CD8-positive, alpha-beta memory T cell (primary cell): Measurements from ENCODE around the gene TRIP10. TPM values are rescaled to one million over a fixed set of nuclear protein-coding genes. Genes with fewer than 3 reads are reported as not detected.
"Not testable (repeated sequence)": the region's sequence is repeated elsewhere in the genome, so short reads cannot be mapped to it uniquely, and the experiment has no call there.

Experiments used
- CTCF ChIA-PET: fragments of 350-600 bp; sonication (Branson Sonifier 250); formaldehyde crosslinking; loops from one replicate; lab custom pipeline; 2021; ENCODE audit warnings: antibody characterized with exemption; lab: Charles Lee
- POLR2A ChIA-PET: fragments of 350-600 bp; sonication (Branson Sonifier 250); formaldehyde crosslinking; loops from one replicate; lab custom pipeline; 2021; ENCODE audit warnings: antibody characterized with exemption; lab: Charles Lee
- DNase-seq, 5 donors: peaks; one replicate each; pipeline versions ENCODE4 v3.0.0 to v3.0.0-alpha.2; 2020 to 2022; ENCODE audit warnings: mixed read lengths in 1 of 5
- H3K27ac ChIP-seq: one replicate; pipeline ENCODE4 v1.7.0; 2013; ENCODE audit warnings: low read depth, mild to moderate bottlenecking, low read length, moderate library complexity
- H3K27me3 ChIP-seq: 2 replicates; pipeline ENCODE4 v1.7.0; 2013; ENCODE audit warnings: low read length, mild to moderate bottlenecking; ENCODE audit not compliant: insufficient read depth, poor library complexity, severe bottlenecking
- H3K36me3 ChIP-seq: 2 replicates; pipeline ENCODE4 v1.7.0; 2013; ENCODE audit warnings: mild to moderate bottlenecking, low read length, moderate library complexity; ENCODE audit not compliant: insufficient read depth
- H3K4me1 ChIP-seq: 2 replicates; pipeline ENCODE4 v1.7.0; 2013; ENCODE audit warnings: mild to moderate bottlenecking, low read length, moderate library complexity; ENCODE audit not compliant: insufficient read depth
- H3K4me3 ChIP-seq: 2 replicates; pipeline ENCODE4 v1.7.0; 2013; ENCODE audit warnings: mild to moderate bottlenecking, low read length
- H3K9me3 ChIP-seq: 2 replicates; pipeline ENCODE4 v1.7.0; 2013; ENCODE audit warnings: mild to moderate bottlenecking, low read length
- H3K27ac Mint-ChIP-seq, 8 donors: one replicate each; pipeline ENCODE4 v1.8.0; 2020 to 2021; ENCODE audit warnings: mixed read lengths in 8 of 8, mild to moderate bottlenecking in 6 of 8, inconsistent platforms in 3 of 8, moderate library complexity in 3 of 8
- H3K27me3 Mint-ChIP-seq, 2 donors: one replicate each; pipeline ENCODE4 v1.8.0; 2020 to 2021; ENCODE audit warnings: mixed read lengths in 2 of 2, mild to moderate bottlenecking in 1 of 2, moderate library complexity in 1 of 2
- H3K36me3 Mint-ChIP-seq, 3 donors: one replicate each; pipeline ENCODE4 v1.8.0; 2020 to 2021; ENCODE audit warnings: mixed read lengths in 3 of 3, inconsistent platforms in 1 of 3, mild to moderate bottlenecking in 1 of 3
- H3K4me1 Mint-ChIP-seq, 3 donors: one replicate each; pipeline ENCODE4 v1.8.0; 2020 to 2021; ENCODE audit warnings: mixed read lengths in 3 of 3, inconsistent platforms in 1 of 3, mild to moderate bottlenecking in 1 of 3
- H3K4me3 Mint-ChIP-seq, 7 donors: one replicate each; pipeline ENCODE4 v1.8.0; 2020 to 2021; ENCODE audit warnings: mixed read lengths in 7 of 7, mild to moderate bottlenecking in 6 of 7, moderate library complexity in 4 of 7, inconsistent platforms in 2 of 7
- H3K9me3 Mint-ChIP-seq, 5 donors: one replicate each; pipeline ENCODE4 v1.8.0; 2020 to 2022; ENCODE audit warnings: mixed read lengths in 5 of 5, mild to moderate bottlenecking in 3 of 5, moderate library complexity in 2 of 5, inconsistent platforms in 1 of 5
- polyA plus RNA-seq: library from polyadenylated mRNA; unstranded; fragments of 300-500 nt; fragmentation: Illumina TruSeq; gene quantifications from one replicate; pipeline ENCODE4 v1.2.3, GENCODE V29; 2021
- total RNA-seq, 2 experiments: library from RNA; stranded (reverse); gene quantifications; one replicate each; pipeline ENCODE4 v1.2.3, GENCODE V29; 2021

TRIP10 gene
- total and polyA plus RNA-seq, 3 experiments from 2014 or later, result 2.0 to 47.8 (median 44.6) TPM

- peaks cover 24% of the 10 kb centered on the region for H3K4me1 ChIP-seq
- H3K4me3 ChIP-seq, result no peak overlapping the region
- Mint-ChIP-seq H3K4me1 (peaks cover 9 to 23% (median 13%) of the 10 kb centered on the region in 3 donors), H3K27ac (peak overlapping the region in 3 of 8 donors; percentile 31 to 76 (median 50)), H3K27me3 (no peaks in the 10 kb centered on the region), H3K36me3 (peaks cover 0 to 36% (median 7%) of the 10 kb centered on the region in 3 donors), H3K4me3 (peak overlapping the region in 1 of 7 donors; percentile 84), H3K9me3 (no peaks in the 10 kb centered on the region)
- H3K27me3 ChIP-seq, result no peaks in the 10 kb centered on the region
- POLR2A ChIA-PET, result no interaction called here
- H3K9me3 ChIP-seq, result no peaks in the 10 kb centered on the region
- CTCF ChIA-PET, result interaction anchor here (1.1 kb wide), 1 partner anchor 118 kb away, joined by 5 read pairs; no protein-coding TSS in a partner anchor
- H3K27ac ChIP-seq, result no peak overlapping the region
- DNase-seq, result no peak
- peaks cover 5% of the 10 kb centered on the region for H3K36me3 ChIP-seq
Observed at GRCh38 chr19:6743714-6744380, 4.4 kb downstream of the TRIP10 start.

- peak overlapping the region in 1 of 7 donors; percentile 84 for H3K4me3 Mint-ChIP-seq
- H3K36me3 Mint-ChIP-seq, result peaks cover 0 to 41% (median 10%) of the 10 kb centered on the region in 3 donors
- POLR2A ChIA-PET, result no interaction called here
- peak overlapping the region in 1 of 8 donors; percentile 31 for H3K27ac Mint-ChIP-seq
- no peaks in the 10 kb centered on the region for H3K9me3 Mint-ChIP-seq
- no peak overlapping the region for H3K27ac ChIP-seq
- no peak for DNase-seq
- no peak overlapping the region for H3K4me3 ChIP-seq
- H3K9me3 ChIP-seq, result no peaks in the 10 kb centered on the region
- H3K27me3 Mint-ChIP-seq, result no peaks in the 10 kb centered on the region
- H3K27me3 ChIP-seq, result no peaks in the 10 kb centered on the region
- peaks cover 5% of the 10 kb centered on the region for H3K36me3 ChIP-seq
- CTCF ChIA-PET, result interaction anchor here (1.1 kb wide), 1 partner anchor 118 kb away, joined by 5 read pairs; no protein-coding TSS in a partner anchor
- H3K4me1 ChIP-seq, result peaks cover 19% of the 10 kb centered on the region
- H3K4me1 Mint-ChIP-seq, result peaks cover 4 to 17% (median 7%) of the 10 kb centered on the region in 3 donors
Observed at GRCh38 chr19:6744381-6745301, 5.2 kb downstream of the TRIP10 start.

- H3K36me3 ChIP-seq, result peaks cover 5% of the 10 kb centered on the region
- H3K27me3 Mint-ChIP-seq, result no peaks in the 10 kb centered on the region
- H3K9me3 Mint-ChIP-seq, result no peaks in the 10 kb centered on the region
- H3K27ac ChIP-seq, result no peak overlapping the region
- H3K27ac Mint-ChIP-seq, result no peak overlapping the region
- ChIA-PET POLR2A (no interaction called here), CTCF (no interaction called here)
- no peak for DNase-seq
- peaks cover 6% of the 10 kb centered on the region for H3K4me1 ChIP-seq
- H3K36me3 Mint-ChIP-seq, result peaks cover 0 to 48% (median 12%) of the 10 kb centered on the region in 3 donors
- H3K4me3 ChIP-seq, result no peak overlapping the region
- peak overlapping the region in 1 of 7 donors; percentile 65 for H3K4me3 Mint-ChIP-seq
- H3K27me3 ChIP-seq, result no peaks in the 10 kb centered on the region
- H3K4me1 Mint-ChIP-seq, result peaks cover 2 to 7% (median 5%) of the 10 kb centered on the region in 3 donors
- H3K9me3 ChIP-seq, result no peaks in the 10 kb centered on the region
Observed at GRCh38 chr19:6745965-6746364, 6.5 kb downstream of the TRIP10 start.

- H3K4me1 Mint-ChIP-seq, H3K27me3 ChIP-seq, POLR2A ChIA-PET, H3K9me3 ChIP-seq, H3K9me3 Mint-ChIP-seq, H3K4me3 ChIP-seq, DNase-seq, H3K27me3 Mint-ChIP-seq, H3K4me1 ChIP-seq, H3K27ac ChIP-seq, H3K27ac Mint-ChIP-seq: not testable (repeated sequence)
- Mint-ChIP-seq H3K4me3 (peak overlapping the region in 1 of 7 donors; percentile 40), H3K36me3 (peaks cover 0 to 70% (median 14%) of the 10 kb centered on the region in 3 donors)
- CTCF ChIA-PET, result interaction anchor here (1.2 kb wide), 1 partner anchor 11 kb away, joined by 3 read pairs; the partner anchor contains the start of gene GPR108
- H3K36me3 ChIP-seq, result peaks cover 14% of the 10 kb centered on the region
Observed at GRCh38 chr19:6748543-6748942, 9.1 kb downstream of the TRIP10 start.

- H3K4me1 ChIP-seq, result no peaks in the 10 kb centered on the region
- no peaks in the 10 kb centered on the region for H3K9me3 Mint-ChIP-seq
- H3K4me3 ChIP-seq, result no peak overlapping the region
- H3K27ac ChIP-seq, result no peak overlapping the region
- H3K36me3 Mint-ChIP-seq, result peaks cover 0 to 77% (median 19%) of the 10 kb centered on the region in 3 donors
- H3K4me3 Mint-ChIP-seq, result no peak overlapping the region
- no peaks in the 10 kb centered on the region for H3K9me3 ChIP-seq
- ChIA-PET CTCF (no interaction called here), POLR2A (no interaction called here)
- DNase-seq, result no peak
- peaks cover 5 to 9% (median 7%) of the 10 kb centered on the region in 3 donors for H3K4me1 Mint-ChIP-seq
- H3K27ac Mint-ChIP-seq, result peak overlapping the region in 1 of 8 donors; percentile 36
- H3K27me3 Mint-ChIP-seq, result no peaks in the 10 kb centered on the region
- peaks cover 23% of the 10 kb centered on the region for H3K36me3 ChIP-seq
- no peaks in the 10 kb centered on the region for H3K27me3 ChIP-seq
Observed at GRCh38 chr19:6750062-6750461, 10.6 kb downstream of the TRIP10 start.

- Mint-ChIP-seq H3K4me1 (peaks cover 5 to 9% (median 7%) of the 10 kb centered on the region in 3 donors), H3K36me3 (peaks cover 0 to 75% (median 18%) of the 10 kb centered on the region in 3 donors), H3K4me3 (no peak overlapping the region), H3K9me3 (no peaks in the 10 kb centered on the region), H3K27ac (no peak overlapping the region), H3K27me3 (no peaks in the 10 kb centered on the region)
- ChIA-PET POLR2A (no interaction called here), CTCF (interaction anchor here (1.0 kb wide), 1 partner anchor 10 kb away, joined by 3 read pairs; no protein-coding TSS in a partner anchor)
- Histone ChIP-seq H3K4me3 (no peak overlapping the region), H3K27me3 (no peaks in the 10 kb centered on the region), H3K9me3 (no peaks in the 10 kb centered on the region), H3K36me3 (peaks cover 26% of the 10 kb centered on the region), H3K4me1 (no peaks in the 10 kb centered on the region), H3K27ac (no peak overlapping the region)
- no peak for DNase-seq
Observed at GRCh38 chr19:6751189-6751588, 11.7 kb downstream of the TRIP10 start.

- ChIA-PET CTCF (interaction anchor here (1.0 to 2.0 kb wide), 4 partner anchors 9 to 236 kb away, joined by 3 to 6 read pairs (median 4); no protein-coding TSS in a partner anchor), POLR2A (interaction anchor here (0.6 kb wide), 1 partner anchor 111 kb away, joined by 4 read pairs; no protein-coding TSS in a partner anchor)
- H3K4me3 ChIP-seq, result no peak overlapping the region
- no peaks in the 10 kb centered on the region for H3K9me3 Mint-ChIP-seq
- no peaks in the 10 kb centered on the region for H3K27me3 Mint-ChIP-seq
- H3K4me1 ChIP-seq, result no peaks in the 10 kb centered on the region
- H3K27me3 ChIP-seq, result no peaks in the 10 kb centered on the region
- peak overlapping the region in 1 of 7 donors; percentile 78 for H3K4me3 Mint-ChIP-seq
- DNase-seq, result no peak
- H3K36me3 ChIP-seq, result peaks cover 26% of the 10 kb centered on the region
- peaks cover 5 to 9% (median 7%) of the 10 kb centered on the region in 3 donors for H3K4me1 Mint-ChIP-seq
- H3K27ac Mint-ChIP-seq, result peak overlapping the region in 1 of 8 donors; percentile 79
- H3K36me3 Mint-ChIP-seq, result peaks cover 0 to 70% (median 19%) of the 10 kb centered on the region in 3 donors
- H3K9me3 ChIP-seq, result no peaks in the 10 kb centered on the region
- peak overlapping the region; percentile 43 for H3K27ac ChIP-seq
Observed at GRCh38 chr19:6752256-6753177, 13.0 kb downstream of the TRIP10 start.
